Muscle of leg (tissue), 16 donors: Measurements from ENCODE around the gene DAB1. TPM values are rescaled to one million over a fixed set of nuclear protein-coding genes. Genes with fewer than 3 reads are reported as not detected.

Source experiments
- DNase-seq: peaks from one replicate; pipeline ENCODE4 v3.0.0; 2013
- H3K27ac ChIP-seq: one replicate; pipeline ENCODE4 v1.5.1; 2013; ENCODE audit warnings: mild to moderate bottlenecking, low read length, control low read depth
- H3K27me3 ChIP-seq: one replicate; pipeline ENCODE4 v1.6.1; 2013; ENCODE audit warnings: low read length; ENCODE audit not compliant: control insufficient read depth, insufficient read depth
- H3K36me3 ChIP-seq: one replicate; pipeline ENCODE4 v1.6.1; 2013; ENCODE audit warnings: low read length; ENCODE audit not compliant: control insufficient read depth, insufficient read depth
- H3K4me1 ChIP-seq: one replicate; pipeline ENCODE4 v1.6.1; 2013; ENCODE audit warnings: low read length; ENCODE audit not compliant: control insufficient read depth, insufficient read depth
- H3K4me3 ChIP-seq: one replicate; pipeline ENCODE4 v1.5.1; 2013; ENCODE audit warnings: low read length, control low read depth
- H3K9me3 ChIP-seq: replicated peaks from 2 replicates; pipeline ENCODE4 v1.6.1; 2013; ENCODE audit warnings: low read depth, low read length; ENCODE audit not compliant: control insufficient read depth
- WGBS: methylation state at CpG from one replicate; pipeline ENCODE4 v1.1.5; 2013; ENCODE audit warnings: missing lambda C conversion rate; ENCODE audit not compliant: insufficient coverage; 5-methylcytosine and 5-hydroxymethylcytosine counted together
- long read RNA-seq, 11 donors: transcript quantifications; one replicate each; lab custom pipeline, GENCODE V29; 2026
- polyA plus RNA-seq, 8 donors: library from polyadenylated mRNA; unstranded; fragments of 120-200 nt; gene quantifications; one replicate each; pipeline versions ENCODE4 v1.2.1 to v1.2.3, GENCODE V29; 2013; ENCODE audit warnings: inconsistent platforms in 1 of 8, low replicate concordance in 1 of 8; ENCODE audit not compliant: insufficient read length in 8 of 8, insufficient read depth in 1 of 8
- total RNA-seq: library from RNA; stranded (reverse); fragments of 120-200 nt; gene quantifications from one replicate; pipeline ENCODE4 v1.2.4, GENCODE V29; 2013

Gene DAB1
- total RNA-seq (1.5 TPM), polyA plus RNA-seq (1 to 10 TPM; 1.1 to 8.1 (median 2.6) TPM)
- long read RNA-seq, donor 1: 0 reads
- long read RNA-seq, donor 2: 0 reads
- long read RNA-seq, donor 3: 0 reads
- long read RNA-seq, donor 4: 0 reads
- long read RNA-seq, donor 5: 0 reads
- long read RNA-seq, donor 6: 0 reads
- long read RNA-seq, donor 7, full-length matches to known transcripts: 1 of 1 reads
- long read RNA-seq, donor 7, partial matches to known transcripts: 0 of 1 reads
- long read RNA-seq, donor 7, other reads (novel, unspliced or antisense): 0 of 1 reads
- long read RNA-seq, donor 8: 0 reads
- long read RNA-seq, donor 9: 0 reads
- long read RNA-seq, donor 10: 0 reads
- long read RNA-seq, donor 11: 0 reads

GRCh38 chr1:57423656-57424211 lies at the start of gene DAB1:
TSS of gene DAB1 (minus strand) at chr1:57424060. CDS start at chr1:57291030, 133,030 bp downstream.
- peak within 1 kb of the TSS; percentile 39 for H3K4me3 ChIP-seq
- H3K4me1 ChIP-seq: peaks cover 21% of the 10 kb centered on the region
- peaks cover 49% of the 10 kb centered on the region for H3K27me3 ChIP-seq
- DNase-seq: peak; percentile 11
- no peaks in the 10 kb centered on the region for H3K36me3 ChIP-seq
- no peaks in the 10 kb centered on the region for H3K9me3 ChIP-seq
- WGBS: under 1% methylated on average over 63 of the region's 64 CpGs
- H3K27ac ChIP-seq: no peak within 1 kb of the TSS

- 53% methylated on average over 3 of the region's 5 CpGs for WGBS
- Histone ChIP-seq H3K27ac (no peak overlapping the region), H3K36me3 (no peaks in the 10 kb centered on the region), H3K4me1 (no peaks in the 10 kb centered on the region), H3K4me3 (no peak overlapping the region), H3K9me3 (no peaks in the 10 kb centered on the region), H3K27me3 (no peaks in the 10 kb centered on the region)
- no peak for DNase-seq
Observed at GRCh38 chr1:57473448-57473847, 49.6 kb upstream of the DAB1 start.

- DNase-seq: no peak
- 83% methylated on average over 1 of the region's 2 CpGs for WGBS
- no peaks in the 10 kb centered on the region for H3K9me3 ChIP-seq
- no peaks in the 10 kb centered on the region for H3K36me3 ChIP-seq
- no peak overlapping the region for H3K27ac ChIP-seq
- H3K4me3 ChIP-seq: no peak overlapping the region
- H3K4me1 ChIP-seq: no peaks in the 10 kb centered on the region
- no peaks in the 10 kb centered on the region for H3K27me3 ChIP-seq
Observed at GRCh38 chr1:57471995-57472394, 48.1 kb upstream of the DAB1 start.

DNA sequence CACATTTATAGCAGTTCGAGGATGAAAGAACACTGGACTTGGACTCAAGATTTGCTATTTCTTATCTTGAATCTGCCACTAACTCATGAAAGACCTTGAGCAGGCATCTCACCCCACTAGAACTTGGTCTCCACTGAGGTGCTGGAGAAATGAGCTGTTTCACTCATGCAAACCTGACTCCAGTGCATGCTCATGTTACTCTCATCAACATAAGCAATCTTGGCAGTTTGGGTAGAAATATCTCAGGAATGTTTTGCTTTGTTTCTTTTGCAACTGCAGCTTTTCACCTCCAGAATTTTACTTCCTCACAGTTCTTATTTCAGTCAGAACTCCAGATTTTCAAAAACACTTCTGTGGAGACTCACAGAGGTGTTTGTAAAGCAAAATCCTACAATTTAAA lies 46.2 kb upstream of the DAB1 start:
- no peak overlapping the region for H3K27ac ChIP-seq
- H3K27me3 ChIP-seq: no peaks in the 10 kb centered on the region
- H3K9me3 ChIP-seq: no peaks in the 10 kb centered on the region
- H3K4me3 ChIP-seq: no peak overlapping the region
- no CpG with 5 or more reads among the region's 1 CpG for WGBS
- H3K4me1 ChIP-seq: no peaks in the 10 kb centered on the region
- peak; percentile 4 for DNase-seq
- no peaks in the 10 kb centered on the region for H3K36me3 ChIP-seq

GRCh38 chr1:57468641-57469523 lies 45.0 kb upstream of the DAB1 start:
- H3K4me3 ChIP-seq: no peak overlapping the region
- 100% methylated on average over 1 of the region's 2 CpGs for whole genome bisulfite sequencing
- no peaks in the 10 kb centered on the region for H3K27me3 ChIP-seq
- no peaks in the 10 kb centered on the region for H3K4me1 ChIP-seq
- H3K36me3 ChIP-seq: no peaks in the 10 kb centered on the region
- H3K9me3 ChIP-seq: no peaks in the 10 kb centered on the region
- DNase-seq: peak; percentile 66
- H3K27ac ChIP-seq: no peak overlapping the region

DNA sequence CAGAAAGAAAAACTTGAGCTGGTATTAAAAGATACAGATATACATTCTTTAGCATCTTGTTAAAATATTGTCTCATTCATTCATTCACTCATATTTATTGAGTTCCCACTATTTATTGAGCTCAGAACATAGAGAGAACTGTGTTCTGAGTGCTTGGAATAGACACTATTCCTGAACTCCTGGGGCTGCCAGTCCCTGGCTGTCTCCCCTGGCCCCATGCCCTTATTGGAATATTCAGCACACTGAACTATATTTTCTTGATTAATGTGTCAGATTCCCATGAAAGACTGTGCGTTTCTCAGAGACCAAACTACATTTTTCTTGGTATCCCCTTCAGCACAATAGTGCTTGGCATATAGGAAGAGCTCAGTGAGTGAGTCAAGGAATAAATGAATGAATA lies 44.0 kb upstream of the DAB1 start:
- Histone ChIP-seq H3K27ac (no peak overlapping the region), H3K27me3 (no peaks in the 10 kb centered on the region), H3K9me3 (no peaks in the 10 kb centered on the region), H3K4me3 (no peak overlapping the region), H3K4me1 (no peaks in the 10 kb centered on the region), H3K36me3 (no peaks in the 10 kb centered on the region)
- WGBS: no CpG with 5 or more reads among the region's 1 CpG
- DNase-seq: peak; percentile 8

- WGBS: 25% methylated on average over 2 of the region's 3 CpGs
- no peak overlapping the region for H3K4me3 ChIP-seq
Observed at GRCh38 chr1:57464756-57465155, 40.9 kb upstream of the DAB1 start.

GRCh38 chr1:57463343-57463742 lies 39.5 kb upstream of the DAB1 start:
- Histone ChIP-seq H3K9me3 (no peaks in the 10 kb centered on the region), H3K27ac (no peak overlapping the region), H3K27me3 (no peaks in the 10 kb centered on the region), H3K36me3 (no peaks in the 10 kb centered on the region), H3K4me3 (no peak overlapping the region), H3K4me1 (no peaks in the 10 kb centered on the region)
- WGBS: 50% methylated on average over 2 of the region's 3 CpGs
- DNase-seq: no peak

More at GRCh38 chr1:57464756-57465155, 40.9 kb upstream of the DAB1 start:
- H3K4me1 ChIP-seq: no peaks in the 10 kb centered on the region
- no peak for DNase-seq
- no peaks in the 10 kb centered on the region for H3K27me3 ChIP-seq
- H3K27ac ChIP-seq: no peak overlapping the region
- no peaks in the 10 kb centered on the region for H3K36me3 ChIP-seq
- H3K9me3 ChIP-seq: no peaks in the 10 kb centered on the region

DNA sequence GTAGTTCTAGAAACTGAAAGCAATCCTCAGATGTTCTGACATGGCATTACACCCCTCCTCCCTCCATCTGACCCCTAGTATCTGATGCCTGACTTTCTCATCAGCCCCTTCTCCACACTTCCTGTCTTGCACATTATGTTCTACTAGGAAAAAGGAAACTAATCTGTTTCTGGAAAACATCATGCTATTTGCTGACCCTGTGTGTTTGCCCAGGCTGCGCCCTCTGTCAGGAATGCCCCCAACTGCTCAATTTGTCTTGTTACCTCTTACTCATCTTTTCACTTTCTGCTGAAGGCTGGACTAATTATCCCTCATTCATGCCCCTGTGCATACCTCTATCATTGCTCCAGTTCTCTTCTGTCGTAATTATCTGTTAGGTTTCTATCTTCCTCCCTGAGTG lies 37.5 kb upstream of the DAB1 start:
- Histone ChIP-seq H3K9me3 (no peaks in the 10 kb centered on the region), H3K27me3 (no peaks in the 10 kb centered on the region), H3K4me1 (no peaks in the 10 kb centered on the region), H3K4me3 (no peak overlapping the region), H3K36me3 (no peaks in the 10 kb centered on the region), H3K27ac (no peak overlapping the region)
- no peak for DNase-seq
- WGBS: 50% methylated on average over 1 of the region's 2 CpGs

DNA sequence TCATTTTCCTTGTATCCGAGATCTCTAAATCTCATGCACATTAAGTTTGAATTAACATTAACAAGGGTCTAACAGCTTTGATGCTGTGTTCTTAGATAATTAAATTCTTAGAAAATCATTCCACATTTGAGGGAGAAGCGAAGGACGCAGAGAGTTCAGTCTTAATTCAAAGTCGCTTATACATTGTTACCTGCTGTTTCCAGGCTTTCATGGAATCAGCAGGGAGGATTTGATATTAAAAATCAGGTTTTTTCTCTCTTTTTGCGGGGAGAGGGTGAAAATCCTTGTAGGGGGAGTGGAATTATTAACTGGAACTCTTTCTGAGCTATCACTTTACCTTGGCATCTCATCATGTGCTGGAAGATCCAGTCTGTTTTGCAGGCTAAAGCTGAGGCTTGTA lies 27.7 kb upstream of the DAB1 start:
- no CpG with 5 or more reads among the region's 5 CpGs for WGBS
- H3K9me3 ChIP-seq: no peaks in the 10 kb centered on the region
- H3K36me3 ChIP-seq: no peaks in the 10 kb centered on the region
- H3K4me3 ChIP-seq: no peak overlapping the region
- no peaks in the 10 kb centered on the region for H3K4me1 ChIP-seq
- H3K27ac ChIP-seq: no peak overlapping the region
- no peak for DNase-seq
- H3K27me3 ChIP-seq: no peaks in the 10 kb centered on the region
